Thoracic aorta (tissue), 2 donors: ENCODE measurements around the gene WNK3. TPM values are rescaled to one million over a fixed set of nuclear protein-coding genes. Genes with fewer than 3 reads are reported as not detected.

Experiments
- ATAC-seq: fragments of 150-250 bp; one replicate; pipeline ENCODE4 v1.8.0; 2017; ENCODE audit warnings: low read depth; ENCODE audit not compliant: insufficient number of reproducible peaks, low FRiP score
- DNase-seq: peaks from one replicate; pipeline ENCODE4 v3.0.0-alpha.2; 2020; ENCODE audit warnings: low spot score
- H3K27ac ChIP-seq, 2 donors: fragments of 200-600 bp; sonication (generic); 1 replicate in 1 of 2; 2 replicates in 1 of 2; pipeline ENCODE4 v1.5.1; 2016; ENCODE audit warnings: mild to moderate bottlenecking in 2 of 2, moderate library complexity in 2 of 2
- H3K27me3 ChIP-seq: fragments of 200-600 bp; sonication (generic); replicated peaks from 2 replicates; pipeline ENCODE4 v1.6.0; 2016; ENCODE audit warnings: mild to moderate bottlenecking; ENCODE audit not compliant: insufficient read depth
- H3K36me3 ChIP-seq: fragments of 200-600 bp; sonication (generic); one replicate; pipeline ENCODE4 v1.5.1; 2016
- H3K4me1 ChIP-seq, 2 donors: fragments of 200-600 bp; sonication (generic); 1 replicate in 1 of 2; 2 replicates in 1 of 2; pipeline versions ENCODE4 v1.5.1 to v1.6.0; 2016; ENCODE audit warnings: low read depth in 2 of 2, mild to moderate bottlenecking in 1 of 2; ENCODE audit not compliant: control insufficient read depth in 1 of 2
- H3K4me3 ChIP-seq: fragments of 200-600 bp; sonication (generic); 2 replicates; pipeline ENCODE4 v1.5.1; 2016; ENCODE audit warnings: mild to moderate bottlenecking
- H3K9me3 ChIP-seq: fragments of 200-600 bp; sonication (generic); 2 replicates; pipeline ENCODE4 v1.5.1; 2016
- CTCF ChIP-seq: fragments of 200-600 bp; sonication (generic); IDR thresholded peaks from one replicate; pipeline ENCODE4 v1.5.1; 2019; ENCODE audit warnings: antibody characterized with exemption
- total RNA-seq, 2 donors: library from RNA; depleted of rRNA; stranded (reverse); fragments of >200 nt; gene quantifications; one replicate each; pipeline versions ENCODE4 v1.1.0 to v1.2.3, GENCODE V29; 2016

WNK3 gene
- total RNA-seq, 2 donors from 2014 or later: 2.8 to 3.7 TPM

- Histone ChIP-seq H3K9me3 (no peaks in the 10 kb centered on the region), H3K36me3 (no peaks in the 10 kb centered on the region), H3K27ac (no peak overlapping the region), H3K4me1 (no peaks in the 10 kb centered on the region), H3K27me3 (no peaks in the 10 kb centered on the region), H3K4me3 (no peak overlapping the region)
- no peak for DNase-seq
- no peak for ATAC-seq
- TF ChIP-seq CTCF: no peak
Measured at GRCh38 chrX:54223581-54223980, 134.3 kb downstream of the WNK3 start.

- DNase-seq (no peak), ATAC-seq (no peak)
- H3K27me3 ChIP-seq: no peaks in the 10 kb centered on the region
- TF ChIP-seq CTCF: no peak
- H3K9me3 ChIP-seq: no peaks in the 10 kb centered on the region
- no peaks in the 10 kb centered on the region for H3K4me1 ChIP-seq
- no peak overlapping the region for H3K4me3 ChIP-seq
- no peaks in the 10 kb centered on the region for H3K36me3 ChIP-seq
- H3K27ac ChIP-seq: no peak overlapping the region
Measured at GRCh38 chrX:54213603-54214002, 144.2 kb downstream of the WNK3 start.

- no peak for TF ChIP-seq CTCF
- Histone ChIP-seq H3K9me3 (no peaks in the 10 kb centered on the region), H3K36me3 (no peaks in the 10 kb centered on the region), H3K27me3 (no peaks in the 10 kb centered on the region), H3K4me3 (no peak overlapping the region), H3K27ac (no peak overlapping the region), H3K4me1 (no peaks in the 10 kb centered on the region)
- ATAC-seq (no peak), DNase-seq (no peak)
Measured at GRCh38 chrX:54208531-54208930, 149.3 kb downstream of the WNK3 start.

GRCh38 chrX:54198262-54198661 is 159.6 kb downstream of the WNK3 start:
- ATAC-seq: no peak
- Histone ChIP-seq H3K4me3 (no peak overlapping the region), H3K36me3 (no peaks in the 10 kb centered on the region), H3K27me3 (no peaks in the 10 kb centered on the region), H3K4me1 (no peaks in the 10 kb centered on the region), H3K27ac (no peak overlapping the region), H3K9me3 (no peaks in the 10 kb centered on the region)
- TF ChIP-seq CTCF: no peak
- DNase-seq: no peak

GRCh38 chrX:54194982-54195588 is 162.8 kb downstream of the WNK3 start:
- no peak for TF ChIP-seq CTCF
- no peaks in the 10 kb centered on the region for H3K9me3 ChIP-seq
- no peak for ATAC-seq
- no peak for DNase-seq
- H3K27me3 ChIP-seq: no peaks in the 10 kb centered on the region
- H3K4me3 ChIP-seq: no peak overlapping the region
- H3K36me3 ChIP-seq: no peaks in the 10 kb centered on the region
- H3K4me1 ChIP-seq: no peaks in the 10 kb centered on the region
- H3K27ac ChIP-seq: no peak overlapping the region
